Kasumi-1 (cell line): Measurements from ENCODE around the gene NKAIN1.
"Not testable (repeated sequence)": the region's sequence is repeated elsewhere in the genome, so short reads cannot be mapped to it uniquely, and the experiment has no call there.

Source experiments
- DNase-seq, 2 experiments: peaks; one replicate each; lab custom pipeline; 2025; lab: John Stamatoyannopoulos, UW

Gene NKAIN1

DNA sequence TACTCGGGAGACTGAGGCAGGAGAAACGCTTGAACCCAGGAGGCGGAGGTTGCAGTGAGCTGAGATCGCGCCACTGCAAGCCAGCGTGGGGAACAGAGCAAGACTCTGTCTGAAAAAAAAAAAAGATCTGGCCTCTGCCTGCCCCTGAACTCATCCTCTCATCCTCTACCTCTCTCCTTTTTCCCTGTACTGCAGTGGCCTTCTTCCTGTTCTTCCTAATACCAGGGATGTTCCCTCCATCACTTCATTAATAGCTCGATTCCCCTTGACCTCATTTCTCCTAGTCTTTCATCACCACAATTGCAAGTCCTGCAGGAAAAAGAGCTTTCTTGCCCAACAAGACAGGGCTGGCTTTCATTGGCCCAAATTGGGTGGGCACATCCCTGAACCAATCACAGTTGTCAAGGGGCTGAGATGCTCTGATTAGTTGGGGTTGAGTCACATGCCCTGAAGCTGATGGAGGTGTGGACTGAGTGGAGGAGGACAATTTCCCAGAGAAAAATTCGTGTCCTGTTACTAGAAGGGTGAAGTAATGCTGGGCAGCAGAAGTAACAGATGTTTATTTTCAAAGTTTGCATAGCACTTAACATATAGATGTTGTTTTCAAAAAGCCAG lies 87.4 kb downstream of the NKAIN1 start:
- no peak for DNase-seq

DNA sequence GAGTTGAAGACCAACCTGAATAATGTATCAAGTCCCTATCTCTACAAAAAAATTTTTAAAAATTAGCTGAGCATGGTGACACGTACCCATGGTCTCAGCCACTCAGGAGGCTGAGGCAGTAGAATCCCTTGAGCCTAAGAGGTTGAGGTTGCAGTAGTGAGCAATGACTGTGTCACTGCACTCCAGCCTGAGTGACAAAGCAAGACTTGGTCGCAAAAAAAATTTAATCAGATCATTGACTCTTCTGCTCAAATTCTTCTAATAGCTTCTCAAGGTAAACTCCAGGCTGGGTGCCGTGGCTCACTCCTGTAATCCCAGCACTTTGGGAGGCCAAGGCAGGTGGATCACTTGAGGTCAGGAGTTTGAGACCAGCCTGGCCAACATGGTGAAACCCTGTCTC lies 88.3 kb downstream of the NKAIN1 start:
- DNase-seq: no peak

DNA sequence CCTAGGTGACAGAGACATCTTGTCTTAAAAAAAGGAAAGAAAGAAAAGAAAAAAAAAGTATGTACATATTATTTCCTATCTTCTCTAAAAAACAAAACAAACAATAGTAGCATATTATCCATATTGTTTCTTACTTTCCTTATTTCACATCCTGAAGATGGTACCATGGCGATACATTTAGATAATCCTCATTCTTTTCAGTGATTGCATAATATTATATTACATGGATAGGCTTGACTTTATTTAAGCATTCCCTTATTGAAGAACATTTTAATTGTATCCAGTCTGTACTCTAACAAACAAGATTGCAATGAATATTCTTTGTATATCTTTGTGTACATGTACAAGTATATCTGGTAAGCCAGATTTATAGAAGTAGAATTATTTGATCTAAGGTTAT lies 91.3 kb downstream of the NKAIN1 start:
- no peak for DNase-seq

DNA sequence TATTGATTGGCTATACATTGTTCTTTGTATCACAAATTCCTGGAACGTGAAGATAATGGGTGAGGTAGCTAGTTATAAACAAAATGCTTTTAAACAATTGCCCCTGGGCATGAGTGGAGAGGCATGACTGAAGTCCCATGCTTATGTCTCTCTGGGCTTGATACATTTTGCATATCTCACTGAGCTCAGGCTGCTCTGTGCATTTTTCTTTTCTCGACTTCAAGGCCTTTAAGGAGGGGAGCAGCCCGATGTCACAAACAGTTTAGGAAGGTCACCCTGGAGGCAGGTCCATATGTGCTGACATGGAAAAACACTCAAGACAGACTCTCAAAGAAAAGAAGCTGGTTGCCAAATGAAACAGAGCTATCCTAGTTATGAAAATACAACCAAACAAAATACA lies 94.0 kb downstream of the NKAIN1 start:
- no peak for DNase-seq

DNA sequence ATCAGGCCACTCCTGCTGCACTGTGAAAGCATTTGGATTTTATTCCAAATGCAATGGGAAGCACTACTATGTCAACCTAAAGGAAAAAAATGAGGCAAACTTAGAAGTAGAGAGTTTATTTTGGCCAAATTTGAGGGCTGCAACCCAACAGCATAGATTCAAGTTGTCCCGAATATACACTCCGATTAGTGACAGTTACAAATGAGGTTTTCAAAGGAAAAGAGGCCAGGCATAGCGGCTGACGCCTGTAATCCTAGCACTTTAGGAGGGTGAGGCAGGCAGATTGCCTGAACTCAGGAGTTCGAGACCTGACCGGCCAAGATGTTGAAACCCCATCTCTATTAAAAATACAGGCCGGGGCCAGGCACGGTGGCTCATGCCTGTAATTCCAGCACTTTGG lies 95.2 kb downstream of the NKAIN1 start:
- no peak for DNase-seq

DNA sequence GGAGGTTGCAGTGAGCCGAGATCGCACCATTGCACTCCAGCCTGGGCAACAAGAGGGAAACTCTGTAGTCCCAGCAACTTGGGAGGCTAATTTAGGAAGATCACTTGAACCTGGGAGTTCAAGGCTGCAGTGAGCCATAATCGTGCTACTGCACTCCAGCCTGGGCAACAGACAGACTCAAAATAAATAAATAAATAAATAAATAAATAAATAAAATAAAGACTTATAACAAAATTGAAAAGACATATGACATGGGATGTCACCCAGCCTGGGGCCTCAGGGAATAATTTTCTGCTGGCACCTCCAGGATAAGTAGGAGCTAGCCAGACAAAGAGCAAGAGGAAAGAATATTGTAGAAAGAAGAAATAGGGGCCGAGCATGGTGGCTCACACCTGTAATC lies 96.2 kb downstream of the NKAIN1 start:
- DNase-seq: no peak

DNA sequence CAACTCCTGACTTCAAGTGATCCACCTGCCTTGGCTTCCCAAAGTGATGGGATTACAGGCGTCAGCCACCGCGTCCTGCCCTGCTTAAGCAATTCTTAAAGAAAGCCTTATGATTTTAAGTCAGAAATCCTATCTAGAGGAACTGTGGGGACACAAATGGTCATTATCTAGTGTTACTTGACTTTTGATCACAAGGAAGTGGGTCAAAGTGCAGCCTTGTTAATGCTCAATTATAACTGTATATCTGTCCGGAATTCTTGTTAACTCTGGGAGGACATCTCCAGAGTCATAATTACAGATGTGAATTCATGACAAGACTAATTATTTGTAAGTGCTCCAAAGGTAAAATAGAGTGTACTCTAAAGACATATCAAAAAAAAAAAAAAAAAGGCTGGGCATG lies 97.3 kb downstream of the NKAIN1 start:
- DNase-seq: no peak

DNA sequence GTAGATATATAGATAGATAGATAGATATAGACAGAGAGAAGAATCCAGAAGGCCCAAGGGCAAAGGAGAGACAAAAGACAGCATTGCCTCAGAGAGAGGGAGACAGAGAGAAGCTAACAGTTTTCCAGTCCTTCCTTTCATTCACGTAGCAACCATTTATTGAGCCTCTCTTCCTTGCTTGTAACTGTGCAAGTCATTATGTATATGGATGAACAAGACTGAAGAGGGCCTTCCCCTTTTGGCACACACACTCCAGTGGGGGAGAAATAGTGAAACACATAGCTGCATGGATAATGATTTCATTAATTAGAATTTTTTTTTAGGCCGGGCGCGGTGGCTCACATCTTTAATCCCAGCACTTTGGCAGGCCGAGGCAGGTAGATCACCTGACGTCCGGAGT lies 99.4 kb downstream of the NKAIN1 start:
- no peak for DNase-seq

DNA sequence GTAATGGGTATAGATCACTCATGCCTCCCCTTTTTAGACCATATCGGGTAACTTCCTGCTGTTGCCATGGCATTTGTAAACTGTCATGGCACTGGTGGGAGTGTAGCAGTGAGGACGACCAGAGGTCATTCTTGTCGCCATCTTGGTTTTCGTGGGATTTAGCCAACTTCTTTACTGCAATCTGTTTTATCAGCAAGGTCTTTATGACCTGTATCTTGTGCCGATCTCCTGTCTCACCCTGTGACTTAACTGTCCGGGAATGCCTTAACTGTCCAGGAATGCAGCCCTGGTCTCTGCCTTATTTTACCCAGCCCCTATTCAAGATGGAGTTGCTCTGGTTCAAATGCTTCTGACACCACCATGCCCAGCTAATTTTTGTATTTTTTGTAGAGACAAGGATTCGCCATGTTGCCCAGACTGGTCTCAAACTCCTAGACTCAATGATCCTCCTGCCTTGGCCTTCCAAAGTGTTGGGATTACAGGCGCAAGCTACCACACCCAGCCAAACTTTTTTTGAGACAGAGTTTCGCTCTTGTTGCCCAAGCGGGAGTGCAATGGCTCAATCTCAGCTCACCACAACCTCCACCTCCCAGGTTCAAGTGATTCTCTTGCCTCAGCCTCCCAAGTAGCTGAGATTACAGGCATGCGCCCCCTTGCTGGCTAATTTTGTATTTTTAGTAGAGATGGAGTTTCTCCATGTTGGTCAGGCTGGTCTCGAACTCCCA lies 100.7 kb downstream of the NKAIN1 start:
- DNase-seq: not testable (repeated sequence)

DNA sequence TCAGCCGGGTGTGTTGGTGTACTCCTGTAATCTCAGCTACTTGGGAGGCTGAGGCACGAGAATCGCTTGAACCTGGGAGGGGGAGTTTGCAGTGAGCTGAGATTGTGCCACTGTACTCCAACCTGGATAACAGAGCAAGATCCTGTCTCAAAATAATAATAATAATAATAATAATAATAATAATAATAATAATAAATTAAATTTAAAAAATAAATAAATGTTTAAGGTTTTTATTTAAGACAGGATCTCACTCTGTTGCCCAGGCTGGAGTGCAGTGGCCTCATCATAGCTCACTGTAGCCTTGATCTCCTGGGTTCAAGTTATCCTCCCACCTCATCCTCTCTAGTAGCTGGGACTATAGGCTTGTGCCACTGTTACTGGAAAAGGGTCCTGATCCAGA lies 101.8 kb downstream of the NKAIN1 start:
- not testable (repeated sequence) for DNase-seq

DNA sequence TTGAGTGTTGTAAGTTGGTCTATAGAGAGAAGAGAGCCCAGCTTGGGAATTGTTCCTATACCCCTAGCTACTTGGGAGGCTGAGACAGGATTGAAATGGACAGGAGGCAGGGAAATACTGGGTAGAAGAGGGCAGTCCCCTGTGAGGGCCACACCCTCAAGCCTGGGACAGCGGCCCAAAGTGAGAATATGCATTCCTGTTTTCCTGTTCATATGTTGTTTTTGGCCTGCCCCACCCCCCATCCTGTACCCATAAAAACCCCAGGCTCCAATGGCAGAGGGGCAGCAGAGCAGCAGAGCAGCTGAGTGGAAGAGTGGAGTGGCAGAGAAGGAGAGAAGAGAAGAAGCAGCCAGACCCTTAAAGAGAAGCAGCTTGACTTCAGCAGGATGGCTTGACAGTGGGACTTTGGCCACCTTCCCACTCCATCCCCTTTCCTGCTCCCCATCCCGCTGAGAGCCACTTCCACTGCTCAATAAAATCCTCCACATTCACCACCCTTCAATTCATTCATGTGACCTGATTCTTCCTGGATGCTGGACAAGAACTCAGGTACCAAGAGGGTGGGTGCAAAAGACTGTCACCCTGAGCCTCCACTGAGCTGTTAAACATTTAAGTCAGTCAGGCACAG lies 103.6 kb downstream of the NKAIN1 start:
- DNase-seq: no peak

DNA sequence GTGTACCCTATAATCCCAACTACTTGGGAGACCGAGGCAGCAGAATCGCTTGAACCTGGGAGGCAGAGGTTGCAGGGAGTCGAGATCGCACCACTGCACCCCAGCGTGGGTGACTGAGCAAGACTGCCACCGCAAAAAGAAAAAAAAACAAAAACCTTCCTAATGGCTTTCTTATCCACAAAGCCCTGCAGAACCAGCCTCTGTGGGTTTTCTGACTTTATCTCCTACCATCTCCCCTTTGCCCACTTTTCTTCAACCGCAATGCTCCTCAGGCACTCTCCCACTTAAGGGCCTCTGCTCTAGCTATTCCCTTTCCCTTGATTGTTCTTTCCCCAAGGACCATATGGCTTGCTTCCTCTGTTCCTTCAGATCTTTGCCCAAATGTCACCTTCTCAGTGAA lies 106.3 kb downstream of the NKAIN1 start:
- DNase-seq: no peak
